GM18907 (cell line): ENCODE results near the gene CSNK1G2.

Experiments used
- ATAC-seq: cut with Tn5 transposase; IDR thresholded peaks from one replicate; pipeline ENCODE4 v1.9.1; 2021; ENCODE audit warnings: mild to moderate bottlenecking, moderate library complexity; ENCODE audit not compliant: unreplicated experiment

CSNK1G2 gene

GRCh38 chr19:2014731-2015607, 74.0 kb downstream of the CSNK1G2 start:
- ATAC-seq = no peak

GRCh38 chr19:2015608-2015950, 74.6 kb downstream of the CSNK1G2 start, which contains the start of gene BTBD2:
TSS of gene BTBD2 (minus strand) at chr19:2015714. CDS start at chr19:2015703, 11 bp downstream.
- no peak for ATAC-seq

- ATAC-seq = no peak
Measured at GRCh38 chr19:2016041-2016807, 75.3 kb downstream of the CSNK1G2 start.

- no peak for ATAC-seq
Measured at GRCh38 chr19:2018752-2019151, 77.8 kb downstream of the CSNK1G2 start.

- no peak for ATAC-seq
Measured at GRCh38 chr19:2021453-2022140, 80.6 kb downstream of the CSNK1G2 start.

- ATAC-seq = no peak
Measured at GRCh38 chr19:2022289-2022688, 81.3 kb downstream of the CSNK1G2 start.

GRCh38 chr19:2026770-2027169, 85.8 kb downstream of the CSNK1G2 start:
- ATAC-seq = no peak

GRCh38 chr19:2027361-2027760, 86.4 kb downstream of the CSNK1G2 start:
- no peak for ATAC-seq
